Lower lobe of right lung (tissue), 2 donors: ENCODE data around the gene GGA2. TPM values are rescaled to one million over a fixed set of nuclear protein-coding genes. Genes with fewer than 3 reads are reported as not detected.

ENCODE experiments used
- ATAC-seq, 2 donors: fragments of 200-7000 bp; cut with Tn5 transposase; one replicate each; pipeline ENCODE4 v1.9.1; 2020 to 2022; ENCODE audit warnings: mild to moderate bottlenecking in 2 of 2, moderate library complexity in 2 of 2
- DNase-seq: peaks from one replicate; pipeline ENCODE4 v3.0.0-alpha.2; 2020
- H3K27ac ChIP-seq: fragments of 200-600 bp; one replicate; pipeline ENCODE4 v1.8.0; 2022
- H3K27me3 ChIP-seq: fragments of 200-600 bp; one replicate; pipeline ENCODE4 v1.8.0; 2022; ENCODE audit warnings: low read depth
- H3K36me3 ChIP-seq: fragments of 200-600 bp; one replicate; pipeline ENCODE4 v1.8.0; 2022; ENCODE audit warnings: mild to moderate bottlenecking
- H3K4me1 ChIP-seq: fragments of 200-600 bp; one replicate; pipeline ENCODE4 v1.8.0; 2022
- H3K4me3 ChIP-seq: fragments of 200-600 bp; one replicate; pipeline ENCODE4 v1.8.0; 2022; ENCODE audit warnings: mild to moderate bottlenecking
- H3K9me3 ChIP-seq: fragments of 200-600 bp; one replicate; pipeline ENCODE4 v1.8.0; 2022
- CTCF ChIP-seq: fragments of 200-600 bp; IDR thresholded peaks from one replicate; pipeline ENCODE4 v1.8.0; 2022; ENCODE audit warnings: antibody characterized with exemption, mild to moderate bottlenecking
- intact Hi-C: fragments of 100-400 bp; cut with DNase I; formaldehyde crosslinking; loops from one replicate; pipeline ENCODE4 v1.11.0; 2022
- total RNA-seq: library from RNA; stranded (reverse); fragmentation: NEBNext Ultra II Directional; extraction: Animal tissue kit (Norgen Biotek cat#: 25700); gene quantifications from one replicate; pipeline ENCODE4 v1.2.1, GENCODE V29; 2021
- donor health status: DM: no; HTN: yes; CAD: no; lungs with severe emphysema.

Gene GGA2
- total RNA-seq, 1 donor from 2014 or later = 204 TPM

GRCh38 chr16:23479138-23479537 is 31.2 kb downstream of the GGA2 start:
- H3K36me3 ChIP-seq = peaks cover 100% of the 10 kb centered on the region
- intact Hi-C loops = no loop called here

GRCh38 chr16:23478566-23478965 is 31.7 kb downstream of the GGA2 start:
- intact Hi-C loops = no loop called here
- H3K27me3 ChIP-seq = no peaks in the 10 kb centered on the region
- no peaks in the 10 kb centered on the region for H3K9me3 ChIP-seq
- no peak for ATAC-seq
- DNase-seq = peak; percentile 18
- peaks cover 100% of the 10 kb centered on the region for H3K36me3 ChIP-seq
- no peak overlapping the region for H3K27ac ChIP-seq
- no peaks in the 10 kb centered on the region for H3K4me1 ChIP-seq
- no peak overlapping the region for H3K4me3 ChIP-seq
- no peak for TF ChIP-seq CTCF

More at GRCh38 chr16:23479138-23479537, 31.2 kb downstream of the GGA2 start:
- no peaks in the 10 kb centered on the region for H3K27me3 ChIP-seq
- no peak overlapping the region for H3K4me3 ChIP-seq
- ATAC-seq = peak in 1 of 2 donors; percentile 6
- no peaks in the 10 kb centered on the region for H3K9me3 ChIP-seq
- no peak for TF ChIP-seq CTCF
- H3K27ac ChIP-seq = no peak overlapping the region
- DNase-seq = no peak
- no peaks in the 10 kb centered on the region for H3K4me1 ChIP-seq

- no peak for ATAC-seq
- H3K4me1 ChIP-seq = no peaks in the 10 kb centered on the region
- no peaks in the 10 kb centered on the region for H3K27me3 ChIP-seq
- H3K36me3 ChIP-seq = peaks cover 100% of the 10 kb centered on the region
- intact Hi-C loops = no loop called here
- H3K9me3 ChIP-seq = no peaks in the 10 kb centered on the region
- DNase-seq = no peak
- TF ChIP-seq CTCF = no peak
- H3K4me3 ChIP-seq = no peak overlapping the region
- no peak overlapping the region for H3K27ac ChIP-seq
Measured at GRCh38 chr16:23476289-23476688, 34.0 kb downstream of the GGA2 start.

GRCh38 chr16:23469814-23470213 is 40.5 kb downstream of the GGA2 start:
- no peak for TF ChIP-seq CTCF
- ATAC-seq = peak; percentile 76 to 79
- DNase-seq = no peak
- Histone ChIP-seq H3K36me3 (peaks cover 99% of the 10 kb centered on the region), H3K4me1 (no peaks in the 10 kb centered on the region), H3K27ac (no peak overlapping the region), H3K4me3 (no peak overlapping the region), H3K27me3 (no peaks in the 10 kb centered on the region), H3K9me3 (no peaks in the 10 kb centered on the region)
- intact Hi-C loops = no loop called here

GRCh38 chr16:23466162-23466885 is 44.0 kb downstream of the GGA2 start:
- intact Hi-C loops = no loop called here
- H3K4me3 ChIP-seq = no peak overlapping the region
- ATAC-seq (no peak), DNase-seq (no peak)
- peaks cover 71% of the 10 kb centered on the region for H3K36me3 ChIP-seq
- H3K27ac ChIP-seq = no peak overlapping the region
- peaks cover 8% of the 10 kb centered on the region for H3K4me1 ChIP-seq
- no peaks in the 10 kb centered on the region for H3K27me3 ChIP-seq
- H3K9me3 ChIP-seq = no peaks in the 10 kb centered on the region
- TF ChIP-seq CTCF = no peak
